ENCODE results near the gene DHTKD1.

The DHTKD1 gene

DNA sequence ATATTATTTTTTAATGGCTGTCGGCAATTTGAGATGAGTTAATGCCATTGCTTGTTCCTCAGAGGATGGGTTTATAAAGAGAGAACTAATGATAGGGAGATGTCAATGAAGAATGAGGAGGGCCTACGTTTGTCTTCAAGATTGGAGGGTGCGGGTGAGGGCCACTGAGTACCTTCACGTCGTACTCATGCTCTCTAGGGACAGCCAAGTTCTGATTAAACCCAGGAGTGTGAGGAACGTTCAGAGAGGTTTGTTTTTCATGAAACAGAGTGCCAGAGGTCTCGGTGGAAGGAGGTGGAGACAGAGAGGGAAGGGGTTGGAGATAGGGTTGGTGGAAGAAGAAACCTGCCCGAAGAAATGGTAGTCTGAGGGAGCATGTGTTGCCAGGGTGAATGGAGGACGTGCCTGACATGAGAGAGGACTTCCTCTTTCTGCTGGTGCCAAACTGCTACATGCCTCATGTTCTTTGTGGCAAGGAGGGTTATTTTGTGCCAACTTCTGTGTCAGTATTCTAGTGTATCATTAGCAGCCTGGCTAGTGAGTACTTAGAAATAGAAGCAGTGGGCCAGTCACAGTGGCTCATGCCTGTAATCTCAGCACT lies 8.9 kb downstream of the DHTKD1 start:
- no peaks in the 10 kb centered on the region for H3K9me3 ChIP-seq (ENCODE audit: insufficient read depth, low read length, severe bottlenecking)
- peaks cover 20% of the 10 kb centered on the region for H3K79me2 ChIP-seq (ENCODE audit: insufficient read depth, low read length)
- no peaks in the 10 kb centered on the region for H4K20me1 ChIP-seq (ENCODE audit: insufficient read depth, low read length)
- no peak for DNase-seq
- peaks cover 8% of the 10 kb centered on the region; the same call in 1 of the 2 replicates for H3K36me3 ChIP-seq (ENCODE audit: insufficient read depth, low read length)
- no peaks in the 10 kb centered on the region for H3K4me1 ChIP-seq (ENCODE audit: insufficient read depth, low read length)
- H3K9ac ChIP-seq (ENCODE audit: low read depth, low read length): no peak overlapping the region
- no peak overlapping the region for H3K4me2 ChIP-seq (ENCODE audit: insufficient read depth, low read length)
- no peak for TF ChIP-seq EZH2 (IDR thresholded peaks at IDR 0.05; ENCODE audit: borderline replicate concordance, low read depth, low read length, severe bottlenecking)
- TF ChIP-seq, protein P1, sequence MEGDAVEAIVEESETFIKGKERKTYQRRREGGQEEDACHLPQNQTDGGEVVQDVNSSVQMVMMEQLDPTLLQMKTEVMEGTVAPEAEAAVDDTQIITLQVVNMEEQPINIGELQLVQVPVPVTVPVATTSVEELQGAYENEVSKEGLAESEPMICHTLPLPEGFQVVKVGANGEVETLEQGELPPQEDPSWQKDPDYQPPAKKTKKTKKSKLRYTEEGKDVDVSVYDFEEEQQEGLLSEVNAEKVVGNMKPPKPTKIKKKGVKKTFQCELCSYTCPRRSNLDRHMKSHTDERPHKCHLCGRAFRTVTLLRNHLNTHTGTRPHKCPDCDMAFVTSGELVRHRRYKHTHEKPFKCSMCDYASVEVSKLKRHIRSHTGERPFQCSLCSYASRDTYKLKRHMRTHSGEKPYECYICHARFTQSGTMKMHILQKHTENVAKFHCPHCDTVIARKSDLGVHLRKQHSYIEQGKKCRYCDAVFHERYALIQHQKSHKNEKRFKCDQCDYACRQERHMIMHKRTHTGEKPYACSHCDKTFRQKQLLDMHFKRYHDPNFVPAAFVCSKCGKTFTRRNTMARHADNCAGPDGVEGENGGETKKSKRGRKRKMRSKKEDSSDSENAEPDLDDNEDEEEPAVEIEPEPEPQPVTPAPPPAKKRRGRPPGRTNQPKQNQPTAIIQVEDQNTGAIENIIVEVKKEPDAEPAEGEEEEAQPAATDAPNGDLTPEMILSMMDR (IDR thresholded peaks at IDR 0.05; ENCODE audit: borderline replicate concordance, extremely low read depth, low read length, poor library complexity, severe bottlenecking): no peak
- ATAC-seq (ENCODE audit: insufficient read depth, low read depth): no peak
- no peak overlapping the region for H3K4me3 ChIP-seq (ENCODE audit: low read depth in 1 of 2, low read length in 2 of 2)
- H3K27ac ChIP-seq (ENCODE audit: low read length): no peak overlapping the region
- no peaks in the 10 kb centered on the region for H3K27me3 ChIP-seq (ENCODE audit: insufficient read depth, low read length, poor library complexity)
- no peak overlapping the region for H2AFZ ChIP-seq (ENCODE audit: low read depth, low read length)

DNA sequence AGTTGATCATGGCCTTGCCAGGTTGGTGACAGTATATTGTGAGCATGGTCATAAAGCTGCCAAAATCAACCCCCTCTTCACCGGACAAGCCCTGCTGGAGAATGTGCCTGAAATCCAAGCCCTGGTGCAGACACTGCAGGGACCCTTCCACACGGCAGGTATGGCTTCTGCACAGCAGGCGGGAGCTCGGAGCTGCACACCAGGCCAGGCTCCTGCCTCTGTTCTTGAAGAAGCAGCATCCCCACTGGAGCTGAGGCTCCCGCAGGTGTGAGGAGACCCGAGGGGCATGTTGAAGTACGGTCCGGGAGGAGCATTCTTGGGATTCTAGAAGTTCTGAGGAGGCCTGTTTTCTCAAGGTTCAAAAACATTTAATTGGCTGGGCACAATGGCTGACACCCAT lies 12.7 kb downstream of the DHTKD1 start:
- Histone ChIP-seq H2AFZ (ENCODE audit: low read depth, low read length) (no peak overlapping the region), H3K9ac (ENCODE audit: low read depth, low read length) (no peak overlapping the region), H3K4me2 (ENCODE audit: insufficient read depth, low read length) (no peak overlapping the region), H3K79me2 (ENCODE audit: insufficient read depth, low read length) (peaks cover 10% of the 10 kb centered on the region), H3K4me1 (ENCODE audit: insufficient read depth, low read length) (no peaks in the 10 kb centered on the region), H3K27ac (ENCODE audit: low read length) (no peak overlapping the region), H4K20me1 (ENCODE audit: insufficient read depth, low read length) (no peaks in the 10 kb centered on the region), H3K36me3 (ENCODE audit: insufficient read depth, low read length) (peaks cover 16% of the 10 kb centered on the region), H3K27me3 (ENCODE audit: insufficient read depth, low read length, poor library complexity) (no peaks in the 10 kb centered on the region), H3K4me3 (ENCODE audit: low read depth in 1 of 2, low read length in 2 of 2) (no peak overlapping the region), H3K9me3 (ENCODE audit: insufficient read depth, low read length, severe bottlenecking) (no peaks in the 10 kb centered on the region)
- TF ChIP-seq, protein P1 (IDR thresholded peaks at IDR 0.05; ENCODE audit: borderline replicate concordance, extremely low read depth, low read length, poor library complexity, severe bottlenecking): no peak
- no peak for TF ChIP-seq EZH2 (IDR thresholded peaks at IDR 0.05; ENCODE audit: borderline replicate concordance, low read depth, low read length, severe bottlenecking)
- ATAC-seq (ENCODE audit: insufficient read depth, low read depth) (no peak), DNase-seq (no peak)

DNA sequence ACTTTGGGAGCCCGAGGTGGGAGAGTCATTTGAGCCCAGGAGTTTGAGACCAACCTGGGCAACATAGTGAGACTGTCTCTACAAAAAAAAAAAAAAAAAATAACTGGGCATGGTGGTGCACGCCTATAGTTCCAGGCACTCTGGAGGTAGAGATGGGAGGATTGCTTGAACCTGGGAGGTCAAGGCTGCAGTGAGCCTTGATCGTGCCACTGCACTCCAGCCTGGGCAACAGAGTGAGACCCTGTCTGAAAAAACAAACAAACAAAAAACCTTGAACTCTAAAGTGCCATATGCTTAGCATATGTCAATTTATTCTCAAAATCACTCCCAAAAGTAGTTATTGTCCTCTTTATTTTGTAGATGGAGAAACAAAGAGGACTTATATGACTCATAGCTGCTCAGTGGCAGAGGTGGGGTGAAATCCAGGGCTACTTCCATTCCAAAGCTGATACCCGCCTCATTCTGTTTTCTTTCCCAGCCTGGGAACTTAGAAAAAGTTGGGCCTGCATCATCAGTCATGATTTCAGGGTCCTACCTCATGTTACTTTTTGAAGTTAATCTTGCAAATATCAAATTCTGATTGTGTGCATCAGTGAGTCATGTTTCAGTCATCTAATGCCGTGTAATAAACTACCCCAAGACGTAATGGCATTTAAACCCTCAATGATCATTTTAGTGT lies 13.3 kb downstream of the DHTKD1 start:
- Histone ChIP-seq H2AFZ (ENCODE audit: low read depth, low read length) (no peak overlapping the region), H4K20me1 (ENCODE audit: insufficient read depth, low read length) (no peaks in the 10 kb centered on the region), H3K36me3 (ENCODE audit: insufficient read depth, low read length) (peaks cover 21% of the 10 kb centered on the region), H3K4me2 (ENCODE audit: insufficient read depth, low read length) (no peak overlapping the region), H3K9ac (ENCODE audit: low read depth, low read length) (no peak overlapping the region), H3K4me1 (ENCODE audit: insufficient read depth, low read length) (no peaks in the 10 kb centered on the region), H3K27me3 (ENCODE audit: insufficient read depth, low read length, poor library complexity) (no peaks in the 10 kb centered on the region), H3K4me3 (ENCODE audit: low read depth in 1 of 2, low read length in 2 of 2) (no peak overlapping the region), H3K27ac (ENCODE audit: low read length) (no peak overlapping the region), H3K9me3 (ENCODE audit: insufficient read depth, low read length, severe bottlenecking) (no peaks in the 10 kb centered on the region), H3K79me2 (ENCODE audit: insufficient read depth, low read length) (peaks cover 10% of the 10 kb centered on the region)
- ATAC-seq (ENCODE audit: insufficient read depth, low read depth) (no peak), DNase-seq (no peak)
- TF ChIP-seq, protein P1 (IDR thresholded peaks at IDR 0.05; ENCODE audit: borderline replicate concordance, extremely low read depth, low read length, poor library complexity, severe bottlenecking): no peak
- no peak for TF ChIP-seq EZH2 (IDR thresholded peaks at IDR 0.05; ENCODE audit: borderline replicate concordance, low read depth, low read length, severe bottlenecking)

Data from DND-41 (cell line).